Suprapubic skin (tissue), 4 donors: ENCODE measurements around the gene SLC6A6.

ENCODE experiments used
- CTCF ChIP-seq, 2 donors: fragments of 200-600 bp in 1 of 2; fragments of 450-650 bp in 1 of 2; sonication (generic) in 1 of 2; IDR thresholded peaks; one replicate each; pipeline ENCODE4 v1.5.1; 2016 to 2019; ENCODE audit warnings: antibody characterized with exemption in 2 of 2, mild to moderate bottlenecking in 1 of 2, moderate library complexity in 1 of 2
- EP300 ChIP-seq: sonication (generic); formaldehyde crosslinking; IDR thresholded peaks from one replicate; pipeline ENCODE4 v1.6.1; 2017; ENCODE audit warnings: antibody characterized with exemption
- POLR2A ChIP-seq, 2 donors: fragments of 450-650 bp; IDR thresholded peaks; one replicate each; pipeline ENCODE4 v1.6.1; 2017; ENCODE audit warnings: antibody characterized with exemption in 2 of 2, mild to moderate bottlenecking in 2 of 2, moderate library complexity in 2 of 2
- POLR2AphosphoS5 ChIP-seq, 3 donors: sonication (generic); formaldehyde crosslinking; IDR thresholded peaks; one replicate each; pipeline ENCODE4 v1.6.1; 2017; ENCODE audit warnings: antibody characterized with exemption in 3 of 3

- TF ChIP-seq CTCF (IDR thresholded peaks at IDR 0.05) (no peak), POLR2AphosphoS5 (IDR thresholded peaks at IDR 0.05) (no peak), POLR2A (IDR thresholded peaks at IDR 0.05) (no peak), EP300 (no peak)
These were observed 66.2 kb downstream of the SLC6A6 start for GRCh38 chr3:14468621-14468981.
